Neuronal stem cell (in vitro differentiated cells): Measurements from ENCODE around the gene NAALADL1.

Source experiments
- DNase-seq: peaks from one replicate; pipeline ENCODE4 v3.0.0-alpha.2; 2013; ENCODE audit warnings: low spot score
- H2AFZ ChIP-seq: one replicate; pipeline ENCODE4 v1.6.1; 2013; ENCODE audit warnings: mild to moderate bottlenecking, low read length, inconsistent platforms
- H2AK5ac ChIP-seq: 2 replicates; pipeline ENCODE4 v1.6.1; 2013; ENCODE audit warnings: low read depth, mild to moderate bottlenecking, inconsistent platforms, low read length, moderate library complexity, mixed read lengths
- H2BK120ac ChIP-seq: 2 replicates; pipeline ENCODE4 v1.6.1; 2013; ENCODE audit warnings: low read depth, mild to moderate bottlenecking, inconsistent platforms, low read length, moderate library complexity, mixed read lengths
- H2BK12ac ChIP-seq: one replicate; pipeline ENCODE4 v1.6.1; 2013; ENCODE audit warnings: low read length, inconsistent platforms
- H2BK15ac ChIP-seq: 2 replicates; pipeline ENCODE4 v1.6.1; 2013; ENCODE audit warnings: mild to moderate bottlenecking, low read length, inconsistent platforms, mixed read lengths
- H2BK5ac ChIP-seq: one replicate; pipeline ENCODE4 v1.6.1; 2013; ENCODE audit warnings: inconsistent platforms, mild to moderate bottlenecking, low read length, moderate library complexity
- H3K14ac ChIP-seq: one replicate; pipeline ENCODE4 v1.6.1; 2013; ENCODE audit warnings: low read length, inconsistent platforms
- H3K18ac ChIP-seq: 2 replicates; pipeline ENCODE4 v1.6.1; 2013; ENCODE audit warnings: low read length, inconsistent platforms
- H3K23ac ChIP-seq: 2 replicates; pipeline ENCODE4 v1.6.1; 2013; ENCODE audit warnings: low read depth, mild to moderate bottlenecking, mixed read lengths, low read length, inconsistent platforms; ENCODE audit not compliant: poor library complexity
- H3K27ac ChIP-seq: replicated peaks from 3 replicates; pipeline ENCODE4 v1.5.1; 2013; ENCODE audit warnings: low read length, inconsistent platforms
- H3K27me3 ChIP-seq, 3 experiments: 2 replicates each; pipeline ENCODE4 v1.6.1; 2013; ENCODE audit warnings: low read length in 3 of 3, mild to moderate bottlenecking in 2 of 3, inconsistent platforms in 1 of 3, low read depth in 1 of 3, mixed read lengths in 1 of 3, moderate library complexity in 1 of 3; ENCODE audit not compliant: control insufficient read depth in 3 of 3, insufficient read depth in 3 of 3
- H3K36me3 ChIP-seq, 2 donors: replicated peaks in 1 of 2; 2 replicates each; pipeline ENCODE4 v1.6.1; 2013; ENCODE audit warnings: low read length in 2 of 2; ENCODE audit not compliant: control insufficient read depth in 2 of 2, insufficient read depth in 2 of 2
- H3K4ac ChIP-seq: 2 replicates; pipeline ENCODE4 v1.6.1; 2013; ENCODE audit warnings: inconsistent platforms, mild to moderate bottlenecking, low read length, moderate library complexity
- H3K4me1 ChIP-seq, 2 donors: 1 replicate in 1 of 2; 2 replicates in 1 of 2; pipeline ENCODE4 v1.6.1; 2013; ENCODE audit warnings: low read length in 2 of 2, low read depth in 1 of 2; ENCODE audit not compliant: control insufficient read depth in 2 of 2, insufficient read depth in 1 of 2
- H3K4me2 ChIP-seq: one replicate; pipeline ENCODE4 v1.6.1; 2013; ENCODE audit warnings: mild to moderate bottlenecking, low read length, inconsistent platforms; ENCODE audit not compliant: insufficient read depth, poor library complexity, severe bottlenecking
- H3K4me3 ChIP-seq, 2 donors: 2 replicates each; pipeline ENCODE4 v1.5.1; 2013; ENCODE audit warnings: low read length in 2 of 2, mild to moderate bottlenecking in 2 of 2, inconsistent platforms in 1 of 2, moderate library complexity in 1 of 2
- H3K79me1 ChIP-seq: one replicate; pipeline ENCODE4 v1.6.1; 2013; ENCODE audit warnings: low read depth, mild to moderate bottlenecking, inconsistent platforms, low read length, moderate library complexity
- H3K9ac ChIP-seq: one replicate; pipeline ENCODE4 v1.6.1; 2013; ENCODE audit warnings: mild to moderate bottlenecking, low read depth, low read length, inconsistent platforms; ENCODE audit not compliant: poor library complexity
- H3K9me3 ChIP-seq, 2 donors: replicated peaks in 1 of 2; 2 replicates each; pipeline versions ENCODE3 to v1.6.1; 2013; ENCODE audit warnings: low read length in 2 of 2, mild to moderate bottlenecking in 2 of 2, inconsistent platforms in 1 of 2, low read depth in 1 of 2, mixed read lengths in 1 of 2, moderate library complexity in 1 of 2; ENCODE audit not compliant: control insufficient read depth in 2 of 2, insufficient read depth in 1 of 2
- H4K8ac ChIP-seq: one replicate; pipeline ENCODE4 v1.6.1; 2013; ENCODE audit warnings: low read depth, mild to moderate bottlenecking, inconsistent platforms, low read length, moderate library complexity
- H4K91ac ChIP-seq: one replicate; pipeline ENCODE4 v1.6.1; 2013; ENCODE audit warnings: low read length, low read depth, mild to moderate bottlenecking, inconsistent platforms; ENCODE audit not compliant: poor library complexity
- WGBS, 2 donors: extraction: QIAGEN DNeasy Blood & Tissue Kit; methylation state at CpG; one replicate each; pipeline ENCODE4 v1.1.7; 2013; ENCODE audit warnings: missing lambda C conversion rate in 2 of 2, mixed read lengths in 1 of 2; ENCODE audit not compliant: insufficient read length in 2 of 2, insufficient replicate concordance in 1 of 2; ENCODE audit errors: extremely low coverage in 2 of 2; 5-methylcytosine and 5-hydroxymethylcytosine counted together

NAALADL1 gene

GRCh38 chr11:65095974-65096806 is 37.8 kb upstream of the NAALADL1 start, which contains the start of gene VPS51:
Gene VPS51, plus strand, starts transcription at chr11:65096214. Its CDS starts 37 bp downstream, at chr11:65096251.
- no peak within 1 kb of the TSS for H3K4ac ChIP-seq
- peak within 1 kb of the TSS; percentile 10 for H2BK120ac ChIP-seq
- H3K4me1 ChIP-seq, result peaks cover 4 to 7% of the 10 kb centered on the region in 2 donors
- peak within 1 kb of the TSS; percentile 91 for H3K18ac ChIP-seq
- peak; percentile 93 for DNase-seq
- H3K27me3 ChIP-seq, result no peaks in the 10 kb centered on the region
- H3K4me2 ChIP-seq, result peak within 1 kb of the TSS; percentile 64
- peak within 1 kb of the TSS; percentile 78 for H3K9ac ChIP-seq
- peak within 1 kb of the TSS; percentile 97 for H2AFZ ChIP-seq
- peak within 1 kb of the TSS; percentile 59 for H2BK5ac ChIP-seq
- no peak within 1 kb of the TSS for H2BK12ac ChIP-seq
- no peak within 1 kb of the TSS for H4K91ac ChIP-seq
- peak within 1 kb of the TSS; percentile 63 for H3K27ac ChIP-seq
- WGBS, 2 donors, result no CpG with 5 or more reads among the region's 52 CpGs
- H4K8ac ChIP-seq, result peak within 1 kb of the TSS; percentile 33
- H3K9me3 ChIP-seq, result no peaks in the 10 kb centered on the region
- H3K14ac ChIP-seq, result peak within 1 kb of the TSS; percentile 96
- H2AK5ac ChIP-seq, result peak within 1 kb of the TSS; percentile 86
- H3K36me3 ChIP-seq, result peaks cover 2 to 9% of the 10 kb centered on the region in 2 donors
- no peak within 1 kb of the TSS for H2BK15ac ChIP-seq
- peak within 1 kb of the TSS; percentile 83 to 91 for H3K4me3 ChIP-seq
- H3K79me1 ChIP-seq, result peaks cover 3% of the 10 kb centered on the region
- H3K23ac ChIP-seq, result no peak within 1 kb of the TSS

- H3K4me1 ChIP-seq, result peaks cover 4 to 7% of the 10 kb centered on the region in 2 donors
- H2BK15ac ChIP-seq, result no peak overlapping the region
- H2BK12ac ChIP-seq, result no peak overlapping the region
- no peak overlapping the region for H3K18ac ChIP-seq
- no peak overlapping the region for H3K23ac ChIP-seq
- H3K9me3 ChIP-seq, result no peaks in the 10 kb centered on the region
- WGBS, 2 donors, result no CpG with 5 or more reads among the region's 22 CpGs
- no peak for DNase-seq
- peak overlapping the region in 1 of 2 donors; percentile 91 for H3K4me3 ChIP-seq
- peak overlapping the region; percentile 15 for H2BK5ac ChIP-seq
- H3K36me3 ChIP-seq, result peaks cover 2 to 11% of the 10 kb centered on the region in 2 donors
- H2AK5ac ChIP-seq, result peak overlapping the region; percentile 86
- no peak overlapping the region for H3K4me2 ChIP-seq
- peaks cover 3% of the 10 kb centered on the region for H3K79me1 ChIP-seq
- no peak overlapping the region for H3K9ac ChIP-seq
- peak overlapping the region; percentile 10 for H2BK120ac ChIP-seq
- H3K4ac ChIP-seq, result no peak overlapping the region
- H4K8ac ChIP-seq, result peak overlapping the region; percentile 33
- no peaks in the 10 kb centered on the region for H3K27me3 ChIP-seq
- H3K27ac ChIP-seq, result no peak overlapping the region
- peak overlapping the region; percentile 97 for H2AFZ ChIP-seq
- no peak overlapping the region for H4K91ac ChIP-seq
- H3K14ac ChIP-seq, result peak overlapping the region; percentile 96
Observed at GRCh38 chr11:65095427-65095826, 37.1 kb upstream of the NAALADL1 start.

DNA sequence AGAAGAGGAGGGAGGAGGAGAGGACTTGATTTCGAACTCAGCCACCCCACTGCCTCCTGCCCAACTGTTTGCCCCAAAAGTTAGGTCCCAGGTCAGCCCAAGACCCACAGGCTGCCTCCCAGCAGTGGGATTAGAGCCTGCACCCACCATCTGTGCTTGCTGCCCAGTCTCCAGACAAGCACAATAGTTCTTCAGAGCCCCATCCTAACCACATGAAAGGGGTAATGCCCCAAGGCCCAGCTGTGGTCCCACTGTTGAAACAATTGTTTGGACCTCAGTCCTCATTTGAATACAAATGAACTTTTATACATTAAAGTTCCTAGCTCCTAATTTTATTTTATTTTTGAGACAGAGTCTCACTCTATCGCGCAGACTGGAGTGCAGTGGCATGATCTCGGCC is 32.3 kb upstream of the NAALADL1 start:
- Histone ChIP-seq H3K14ac (no peak overlapping the region), H2BK15ac (no peak overlapping the region), H3K23ac (no peak overlapping the region), H3K9ac (no peak overlapping the region), H2AK5ac (no peak overlapping the region), H3K18ac (no peak overlapping the region), H3K4ac (no peak overlapping the region), H3K79me1 (no peaks in the 10 kb centered on the region), H2BK5ac (no peak overlapping the region), H4K8ac (no peak overlapping the region), H3K27ac (no peak overlapping the region), H2BK12ac (no peak overlapping the region), H3K27me3 (no peaks in the 10 kb centered on the region), H3K36me3 (peaks cover 19 to 44% of the 10 kb centered on the region in 2 donors), H4K91ac (no peak overlapping the region), H3K9me3 (no peaks in the 10 kb centered on the region), H3K4me2 (no peak overlapping the region), H2AFZ (no peak overlapping the region), H3K4me1 (peaks cover 0 to 1% of the 10 kb centered on the region in 2 donors), H2BK120ac (no peak overlapping the region), H3K4me3 (no peak overlapping the region)
- no CpG with 5 or more reads among the region's 4 CpGs for WGBS, 2 donors
- no peak for DNase-seq

DNA sequence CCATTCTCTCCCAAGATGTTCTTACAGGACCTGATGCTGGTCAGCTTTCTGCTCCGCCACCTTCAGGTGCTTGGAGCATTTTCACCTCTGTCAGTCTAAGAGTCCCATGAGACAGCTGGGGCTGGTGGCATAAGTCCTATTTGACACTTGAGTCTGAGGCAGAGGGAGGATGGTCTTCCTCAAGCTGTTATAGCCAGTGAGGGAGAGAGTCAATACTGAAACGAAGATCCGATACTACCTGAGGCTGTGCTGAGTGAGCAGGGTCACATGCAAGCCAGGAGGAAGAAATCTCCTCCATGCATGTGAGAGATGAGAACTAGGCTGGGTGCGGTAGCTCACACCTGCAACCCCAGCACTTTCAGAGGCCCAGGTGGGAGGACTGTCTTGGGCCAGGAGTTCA is 31.3 kb upstream of the NAALADL1 start:
- Histone ChIP-seq H2AK5ac (no peak overlapping the region), H3K27ac (no peak overlapping the region), H4K8ac (no peak overlapping the region), H3K4me2 (no peak overlapping the region), H2BK120ac (no peak overlapping the region), H3K4me3 (no peak overlapping the region), H3K23ac (no peak overlapping the region), H4K91ac (no peak overlapping the region), H3K27me3 (no peaks in the 10 kb centered on the region), H3K18ac (no peak overlapping the region), H2BK12ac (no peak overlapping the region), H3K9me3 (no peaks in the 10 kb centered on the region), H2AFZ (no peak overlapping the region), H3K4ac (no peak overlapping the region), H3K79me1 (no peaks in the 10 kb centered on the region), H2BK15ac (no peak overlapping the region), H2BK5ac (no peak overlapping the region), H3K9ac (no peak overlapping the region), H3K14ac (no peak overlapping the region), H3K36me3 (peaks cover 21 to 52% of the 10 kb centered on the region in 2 donors), H3K4me1 (peaks cover under 1 to 1% of the 10 kb centered on the region in 2 donors)
- no CpG with 5 or more reads among the region's 4 CpGs for WGBS, 2 donors
- no peak for DNase-seq
